A673 (cell line): Measurements from ENCODE around the gene LANCL2. TPM values are rescaled to one million over a fixed set of nuclear protein-coding genes. Genes with fewer than 3 reads are reported as not detected.

Experiments used
- BruUV-seq: library from RNA; stranded (reverse); fragments of 400-500 nt; replicated peaks from 2 replicates; lab custom pipeline; 2021; lab: Mats Ljungman, UMichigan
- CTCF ChIA-PET: fragments of 300-600 bp; sonication (Branson Sonifier 250); formaldehyde crosslinking; loops from one replicate; lab custom pipeline; 2022; ENCODE audit warnings: antibody characterized with exemption; lab: Charles Lee
- POLR2A ChIA-PET: fragments of 300-600 bp; sonication (Branson Sonifier 250); formaldehyde crosslinking; loops from one replicate; lab custom pipeline; 2022; ENCODE audit warnings: antibody characterized with exemption; ENCODE audit not compliant: low non-redundant PET; lab: Charles Lee
- DNase-seq: peaks from one replicate; pipeline ENCODE4 v3.0.0-alpha.2; 2015; ENCODE audit warnings: low spot score
- H3K27ac ChIP-seq: fragments of 200-600 bp; sonication (generic); 2 replicates; pipeline ENCODE4 v1.5.1; 2016; ENCODE audit warnings: mixed run types, low read depth, mild to moderate bottlenecking, mixed read lengths, antibody characterized with exemption, low read length; ENCODE audit not compliant: poor library complexity, severe bottlenecking
- H3K27me3 ChIP-seq: fragments of 200-600 bp; sonication (generic); replicated peaks from 2 replicates; pipeline ENCODE4 v1.6.1; 2017; ENCODE audit warnings: mixed run types, low read depth, mild to moderate bottlenecking, mixed read lengths, antibody characterized with exemption, low read length; ENCODE audit not compliant: insufficient read depth, poor library complexity
- H3K36me3 ChIP-seq: fragments of 200-600 bp; sonication (generic); 2 replicates; pipeline ENCODE4 v1.6.1; 2016; ENCODE audit warnings: mixed run types, mild to moderate bottlenecking, mixed read lengths, antibody characterized with exemption, low read length; ENCODE audit not compliant: insufficient read depth, poor library complexity, severe bottlenecking
- H3K4me1 ChIP-seq: fragments of 200-600 bp; sonication (generic); 2 replicates; pipeline ENCODE4 v1.6.1; 2017; ENCODE audit warnings: mixed run types, mild to moderate bottlenecking, mixed read lengths, antibody characterized with exemption, low read length; ENCODE audit not compliant: insufficient read depth, poor library complexity, severe bottlenecking
- H3K4me3 ChIP-seq: fragments of 200-600 bp; sonication (generic); 2 replicates; pipeline ENCODE4 v1.5.1; 2016; ENCODE audit warnings: low read depth, mixed run types, mild to moderate bottlenecking, mixed read lengths, low read length; ENCODE audit not compliant: poor library complexity, severe bottlenecking
- H3K9me3 ChIP-seq: fragments of 200-600 bp; sonication (generic); 2 replicates; pipeline ENCODE4 v1.6.1; 2016; ENCODE audit warnings: mixed run types, low read depth, mild to moderate bottlenecking, mixed read lengths, antibody characterized with exemption, low read length; ENCODE audit not compliant: poor library complexity, severe bottlenecking
- CTCF ChIP-seq: fragments of 300-800, 200-600 bp; sonication (generic); conservative IDR thresholded peaks from 2 replicates; pipeline ENCODE4 v1.5.1; 2017; ENCODE audit warnings: low read depth, mild to moderate bottlenecking, antibody characterized with exemption, low read length, moderate library complexity, mixed read lengths
- EZH2 ChIP-seq: fragments of 200-600 bp; sonication (generic); IDR thresholded peaks from 2 replicates; pipeline ENCODE4 v1.6.1; 2017; ENCODE audit warnings: borderline replicate concordance, low read depth, mild to moderate bottlenecking, mixed read lengths, antibody characterized with exemption, low read length; ENCODE audit not compliant: poor library complexity, severe bottlenecking
- intact Hi-C: fragments of 100-400 bp; cut with micrococcal nuclease; formaldehyde crosslinking; loops from one replicate; pipeline ENCODE4 v1.10.0; 2022; ENCODE audit not compliant: unreplicated experiment
- total RNA-seq: library from RNA; stranded (reverse); gene quantifications from 2 replicates; pipeline ENCODE4 v1.2.3, GENCODE V29; 2021

Gene LANCL2
- total RNA-seq, 1 experiment from 2014 or later, result 21.3 TPM

GRCh38 chr7:55463686-55464262 lies 98.6 kb downstream of the LANCL2 start:
- no peaks in the 10 kb centered on the region for H3K27me3 ChIP-seq
- peaks cover 25% of the 10 kb centered on the region for H3K9me3 ChIP-seq
- BruUV-seq, result no TSS peak
- no peak overlapping the region for H3K27ac ChIP-seq
- CTCF ChIA-PET, result no interaction called here
- H3K36me3 ChIP-seq, result peaks cover 3% of the 10 kb centered on the region
- H3K4me1 ChIP-seq, result no peaks in the 10 kb centered on the region
- intact Hi-C loops, result no loop called here
- DNase-seq, result no peak
- POLR2A ChIA-PET, result no interaction called here
- TF ChIP-seq EZH2 (no peak), CTCF (no peak)
- H3K4me3 ChIP-seq, result no peak overlapping the region

DNA sequence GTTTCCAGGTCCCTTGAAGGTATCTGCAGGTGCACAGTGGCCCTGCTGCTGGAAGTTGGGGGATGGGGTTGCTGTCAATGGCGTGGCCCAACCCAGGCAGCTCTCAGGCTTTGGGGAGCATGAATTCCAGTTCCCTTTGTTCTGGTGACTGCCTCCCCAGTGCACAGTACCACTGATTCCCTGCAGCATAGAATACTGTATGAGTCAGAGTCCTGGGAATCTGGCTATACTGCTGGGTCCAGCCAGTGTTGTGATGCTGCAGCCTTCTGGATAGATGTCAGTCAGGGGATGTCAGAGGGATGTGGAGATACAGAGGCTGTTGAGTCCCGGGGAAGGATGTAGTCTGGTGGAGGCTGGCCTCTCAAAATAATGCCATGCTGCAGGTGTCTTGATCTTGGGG lies 99.3 kb downstream of the LANCL2 start:
- H3K9me3 ChIP-seq, result peaks cover 23% of the 10 kb centered on the region
- H3K4me1 ChIP-seq, result no peaks in the 10 kb centered on the region
- intact Hi-C loops, result no loop called here
- peaks cover 3% of the 10 kb centered on the region for H3K36me3 ChIP-seq
- no peaks in the 10 kb centered on the region for H3K27me3 ChIP-seq
- no TSS peak for BruUV-seq
- POLR2A ChIA-PET, result no interaction called here
- no peak overlapping the region for H3K27ac ChIP-seq
- no peak overlapping the region for H3K4me3 ChIP-seq
- DNase-seq, result no peak
- TF ChIP-seq EZH2 (no peak), CTCF (no peak)
- CTCF ChIA-PET, result no interaction called here

DNA sequence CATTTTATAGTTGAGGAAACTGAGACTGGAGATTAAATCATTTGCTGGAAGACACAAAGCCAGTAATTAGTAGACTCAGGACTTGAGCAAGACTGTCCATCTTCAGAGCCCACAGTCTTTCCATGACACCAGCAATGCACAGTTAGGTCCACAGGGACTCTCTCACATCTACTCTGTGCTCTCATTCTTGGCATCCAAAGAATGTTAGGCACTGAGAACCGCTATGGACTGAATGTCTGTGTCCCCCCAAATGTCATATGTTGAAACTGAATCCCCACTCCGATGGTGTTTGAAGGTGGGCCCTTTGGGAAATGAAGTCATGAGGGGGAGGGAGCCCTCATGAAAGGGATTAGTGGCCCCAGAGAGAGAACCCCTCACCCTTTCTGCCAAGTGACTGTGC lies 100.6 kb downstream of the LANCL2 start:
- intact Hi-C loops, result no loop called here
- peaks cover 23% of the 10 kb centered on the region for H3K9me3 ChIP-seq
- no peaks in the 10 kb centered on the region for H3K27me3 ChIP-seq
- H3K4me1 ChIP-seq, result no peaks in the 10 kb centered on the region
- peaks cover 3% of the 10 kb centered on the region for H3K36me3 ChIP-seq
- ChIA-PET POLR2A (no interaction called here), CTCF (no interaction called here)
- DNase-seq, result no peak
- H3K4me3 ChIP-seq, result no peak overlapping the region
- no TSS peak for BruUV-seq
- TF ChIP-seq CTCF, result no peak
- TF ChIP-seq EZH2, result no peak
- H3K27ac ChIP-seq, result no peak overlapping the region
